ENCODE results near the gene SHISA5.

SHISA5 gene

DNA sequence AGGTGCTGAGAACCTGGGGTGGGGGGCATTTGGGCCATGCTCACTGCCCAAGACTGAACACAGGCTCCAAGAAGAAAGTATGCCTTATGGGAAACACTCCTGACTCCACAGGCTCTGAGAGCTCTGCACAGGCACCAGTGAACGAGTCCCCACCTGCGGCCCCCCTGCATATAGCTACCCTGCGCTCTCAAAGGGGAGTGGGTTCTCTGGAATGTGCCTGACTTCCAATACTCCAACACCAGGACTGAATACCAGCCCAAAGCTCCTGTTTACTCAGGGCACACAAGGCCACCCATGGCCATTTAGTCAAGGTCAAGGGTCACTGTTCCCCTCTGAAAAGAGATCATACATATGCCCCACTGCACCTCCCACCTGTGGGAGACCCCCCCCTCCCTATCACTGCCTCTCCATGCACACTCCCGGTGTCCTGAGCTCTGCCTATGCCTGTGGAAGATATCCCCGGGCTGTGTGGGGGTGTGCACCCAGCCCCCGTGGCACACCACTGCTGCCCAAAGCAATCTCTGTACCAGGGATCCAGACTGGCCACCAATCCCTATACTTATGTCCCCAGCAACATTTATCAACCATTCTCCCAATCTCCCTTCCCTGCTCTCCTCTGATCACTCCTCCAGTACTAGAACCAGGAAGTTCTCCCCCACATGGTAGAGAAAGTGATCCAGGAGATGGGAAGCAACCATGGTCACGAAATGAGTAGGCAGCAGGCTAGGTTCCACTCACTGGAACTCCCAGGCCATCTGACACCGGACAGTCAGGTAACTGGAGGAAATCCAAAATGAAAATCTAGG lies 72.5 kb downstream of the SHISA5 start:
- TF ChIP-seq POLR2A (IDR thresholded peaks at IDR 0.05; ENCODE audit: low read depth, low read length): no peak
- no peak for FAIRE-seq
- no peak for DNase-seq (ENCODE audit: insufficient read length, low spot score)

DNA sequence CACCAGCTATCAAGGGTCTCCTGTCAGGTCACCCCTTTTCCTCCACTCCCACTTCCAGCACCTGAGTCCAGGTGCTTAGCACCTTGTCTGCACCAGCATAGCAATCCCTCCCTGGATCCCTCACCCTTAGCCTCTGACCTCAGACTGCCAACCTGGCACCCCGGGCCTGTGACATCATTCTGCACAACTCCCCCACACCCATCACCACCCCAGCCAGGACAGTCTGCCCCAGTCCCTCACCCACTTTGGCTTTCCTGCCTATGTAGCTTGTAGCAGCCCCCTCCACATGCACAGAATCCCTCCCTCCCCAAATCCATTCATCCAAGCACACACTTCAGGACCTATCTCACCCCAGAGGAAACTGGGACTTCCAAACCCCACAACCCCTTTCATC lies 73.3 kb downstream of the SHISA5 start:
- DNase-seq (ENCODE audit: insufficient read length, low spot score) (no peak), FAIRE-seq (no peak)
- TF ChIP-seq POLR2A (IDR thresholded peaks at IDR 0.05; ENCODE audit: low read depth, low read length): no peak

DNA sequence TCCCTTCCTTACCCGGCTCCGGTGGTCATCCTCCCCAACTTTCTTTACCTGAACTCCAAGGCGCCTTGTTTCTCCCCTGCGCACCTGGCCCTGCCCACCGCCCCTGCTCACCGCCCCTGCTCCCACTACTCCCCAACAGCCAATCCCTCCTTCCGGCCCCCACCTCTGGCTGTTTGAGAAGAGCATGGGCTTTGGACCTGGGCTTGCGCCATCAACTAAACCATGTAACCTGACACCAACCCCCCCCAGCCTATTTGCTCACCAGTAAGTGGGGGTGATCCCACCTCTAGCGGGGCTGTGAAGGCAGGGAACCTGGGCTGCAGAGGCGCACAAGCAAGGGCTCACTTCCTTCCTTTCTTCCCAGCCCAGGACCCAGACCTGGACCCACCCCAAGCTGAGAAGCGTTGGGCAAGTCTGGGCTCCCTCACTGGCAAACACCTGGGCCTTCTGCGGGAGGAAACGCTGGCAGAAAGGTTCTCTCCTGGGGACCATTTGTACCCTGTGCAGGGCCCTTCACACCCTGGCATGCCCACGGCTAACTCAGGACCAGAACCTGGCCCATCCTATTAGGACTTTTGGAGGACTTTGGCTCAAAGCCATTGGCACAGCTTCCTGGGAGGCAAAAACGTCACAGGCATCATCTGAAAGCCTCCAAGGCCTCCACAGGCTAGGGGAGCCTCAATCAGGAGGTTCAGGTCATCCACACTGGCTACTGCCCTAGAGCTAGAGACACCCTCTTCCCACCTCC lies 73.8 kb downstream of the SHISA5 start, which contains the start of gene PLXNB1:
Gene PLXNB1 (minus strand): TSS at position 127 of the 748 bp plus-strand sequence. CDS start 5,475 bp downstream, outside the sequence.
- FAIRE-seq (no peak), DNase-seq (ENCODE audit: insufficient read length, low spot score) (no peak)

DNA sequence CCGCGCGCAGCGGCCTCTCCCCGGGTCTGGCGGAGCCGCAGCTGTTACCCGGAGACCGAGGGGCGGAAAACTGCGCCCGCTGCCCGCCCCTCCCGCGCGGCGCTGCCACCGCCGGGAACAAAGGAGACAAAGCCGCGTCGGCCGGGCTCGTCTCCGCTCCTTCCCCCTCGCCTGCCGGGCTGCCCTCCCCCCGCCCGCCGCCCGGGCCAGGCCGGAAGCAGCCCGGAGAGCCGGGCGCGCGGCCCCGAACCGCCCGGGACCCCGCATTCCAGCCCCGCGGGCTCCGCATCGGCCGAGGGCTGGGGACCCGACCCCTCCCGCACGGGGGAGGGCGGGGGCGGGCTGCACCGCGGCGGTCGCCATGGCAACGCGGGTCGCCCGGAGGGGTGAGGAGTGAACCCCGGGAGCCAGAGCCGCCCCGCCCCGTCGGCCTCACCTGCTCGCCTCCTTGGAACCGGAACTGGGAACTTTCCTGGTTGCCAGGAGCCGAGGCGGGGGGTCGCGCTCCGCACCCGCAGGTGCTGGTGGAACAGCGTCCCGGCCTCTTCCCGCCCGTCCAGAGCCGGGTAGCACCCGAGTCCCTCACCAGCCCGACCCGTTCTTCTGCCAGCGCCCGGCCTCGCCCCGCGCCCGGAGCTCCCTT lies 74.5 kb downstream of the SHISA5 start:
- DNase-seq (ENCODE audit: insufficient read length, low spot score) (peak; percentile 75), FAIRE-seq (no peak)
- no peak for TF ChIP-seq POLR2A (IDR thresholded peaks at IDR 0.05; ENCODE audit: low read depth, low read length)

More for the DNA sequence above, 73.8 kb downstream of the SHISA5 start, which contains the start of gene PLXNB1:
- no peak for TF ChIP-seq POLR2A (IDR thresholded peaks at IDR 0.05; ENCODE audit: low read depth, low read length)

DNA sequence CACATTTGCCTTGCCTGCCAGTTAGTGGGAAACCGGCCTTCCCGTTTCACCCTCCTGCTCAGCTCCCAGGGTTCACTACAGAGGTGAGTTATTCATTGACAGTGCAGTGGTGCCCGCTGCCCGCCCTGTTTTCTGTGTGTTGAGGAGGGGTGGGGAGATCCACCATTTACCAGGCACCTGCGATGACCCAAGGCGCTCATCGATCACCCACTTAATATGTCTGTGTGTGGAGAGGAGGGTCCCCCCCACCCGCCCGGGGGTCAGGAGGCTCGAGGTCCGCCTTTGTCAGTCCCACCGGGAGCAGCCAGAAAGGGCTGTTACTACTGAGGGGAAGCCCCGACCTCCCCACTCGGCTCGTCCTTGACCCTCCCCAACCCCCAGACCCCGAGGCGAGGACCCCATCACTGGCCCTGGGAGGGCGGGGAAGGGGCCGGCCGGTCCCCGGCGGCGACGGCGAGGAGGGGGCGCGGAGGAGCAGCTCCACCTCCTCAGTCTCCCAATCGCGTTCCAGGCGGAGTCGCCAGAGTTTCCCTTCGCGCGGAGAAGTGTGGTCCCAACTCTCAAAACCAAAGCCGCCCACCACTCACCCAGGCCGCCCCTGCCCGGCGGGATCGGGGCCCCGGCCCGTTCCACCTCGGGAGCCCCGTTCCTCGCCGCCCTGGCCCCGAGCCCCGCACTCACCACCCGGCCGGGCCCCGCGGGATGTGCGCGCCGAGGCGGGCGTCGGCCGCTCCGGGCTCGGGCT lies 75.2 kb downstream of the SHISA5 start:
- TF ChIP-seq POLR2A (IDR thresholded peaks at IDR 0.05; ENCODE audit: low read depth, low read length): no peak
- DNase-seq (ENCODE audit: insufficient read length, low spot score) (no peak), FAIRE-seq (no peak)

DNA sequence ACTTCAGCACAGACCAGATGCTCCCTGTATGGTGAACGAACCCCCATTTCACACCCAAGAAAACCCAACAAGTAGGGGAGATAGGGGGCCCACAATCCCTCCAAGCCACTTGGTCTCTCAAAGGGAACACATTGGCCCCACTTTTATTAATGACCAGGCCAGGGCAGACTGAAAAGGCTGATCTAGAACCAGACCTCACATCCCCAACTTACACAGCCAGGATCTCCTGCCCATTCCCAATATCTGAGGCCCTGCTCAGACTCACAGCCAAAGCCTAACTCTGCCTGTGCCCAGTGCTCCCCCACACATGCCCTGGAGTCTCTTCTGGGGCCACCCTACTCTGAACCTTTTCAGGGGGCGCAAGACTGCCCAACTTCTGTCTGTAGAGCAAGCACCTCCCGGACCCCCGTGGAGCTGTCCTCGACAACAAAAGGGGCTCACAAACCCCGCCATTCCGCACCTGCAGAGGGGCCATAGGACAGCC lies 75.8 kb downstream of the SHISA5 start:
- TF ChIP-seq POLR2A (IDR thresholded peaks at IDR 0.05; ENCODE audit: low read depth, low read length): no peak
- FAIRE-seq: no peak
- DNase-seq (ENCODE audit: insufficient read length, low spot score): no peak

DNA sequence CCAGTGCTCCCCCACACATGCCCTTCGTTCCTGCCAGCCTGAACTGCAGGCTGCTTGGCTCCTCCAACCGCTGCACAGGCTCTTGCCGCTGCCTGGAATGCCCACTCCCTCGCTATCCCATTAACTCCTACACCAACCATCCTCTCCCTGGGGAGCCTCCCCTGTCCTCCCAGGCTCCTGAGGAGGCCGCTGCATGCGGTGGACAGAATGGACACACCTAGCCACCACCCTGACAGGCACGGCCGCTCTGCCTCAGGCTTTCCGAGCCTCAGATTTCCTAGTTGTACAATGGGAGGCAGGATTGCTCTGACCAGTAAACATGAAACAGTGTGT lies 76.4 kb downstream of the SHISA5 start:
- FAIRE-seq (no peak), DNase-seq (ENCODE audit: insufficient read length, low spot score) (no peak)
- no peak for TF ChIP-seq POLR2A (IDR thresholded peaks at IDR 0.05; ENCODE audit: low read depth, low read length)

DNA sequence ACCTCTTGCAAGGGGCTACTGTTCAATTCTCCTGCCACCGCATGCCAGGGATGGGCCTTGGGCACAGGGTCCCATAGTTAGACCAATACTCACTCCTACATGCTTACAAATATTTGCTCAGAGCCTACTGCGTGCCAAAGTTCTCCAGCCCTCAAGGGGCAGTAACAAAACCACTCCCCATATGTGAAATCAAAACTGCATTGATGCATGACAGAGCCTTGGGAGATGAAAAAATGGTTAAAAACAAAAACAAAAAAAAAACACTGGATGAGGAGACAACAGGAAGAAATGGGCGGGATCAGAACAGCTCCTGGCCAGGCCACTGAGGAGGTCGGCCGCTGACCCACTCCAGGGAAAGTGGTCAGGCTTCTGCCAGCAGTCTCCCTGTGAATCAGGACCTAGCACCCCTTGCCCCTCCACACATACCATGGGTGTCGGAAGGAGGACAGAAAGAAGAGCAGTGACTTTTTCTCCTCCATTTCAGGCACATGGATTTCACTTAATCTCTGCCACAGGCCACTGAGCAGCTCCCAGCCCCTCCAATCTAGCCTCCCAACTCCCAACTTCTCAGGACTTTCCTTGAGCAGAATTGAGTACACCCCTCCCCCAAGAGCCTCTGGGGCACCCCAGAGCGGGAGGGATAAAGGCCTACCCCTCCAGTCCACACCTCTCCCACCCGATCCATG lies 76.9 kb downstream of the SHISA5 start:
- no peak for DNase-seq (ENCODE audit: insufficient read length, low spot score)
- no peak for FAIRE-seq

DNA sequence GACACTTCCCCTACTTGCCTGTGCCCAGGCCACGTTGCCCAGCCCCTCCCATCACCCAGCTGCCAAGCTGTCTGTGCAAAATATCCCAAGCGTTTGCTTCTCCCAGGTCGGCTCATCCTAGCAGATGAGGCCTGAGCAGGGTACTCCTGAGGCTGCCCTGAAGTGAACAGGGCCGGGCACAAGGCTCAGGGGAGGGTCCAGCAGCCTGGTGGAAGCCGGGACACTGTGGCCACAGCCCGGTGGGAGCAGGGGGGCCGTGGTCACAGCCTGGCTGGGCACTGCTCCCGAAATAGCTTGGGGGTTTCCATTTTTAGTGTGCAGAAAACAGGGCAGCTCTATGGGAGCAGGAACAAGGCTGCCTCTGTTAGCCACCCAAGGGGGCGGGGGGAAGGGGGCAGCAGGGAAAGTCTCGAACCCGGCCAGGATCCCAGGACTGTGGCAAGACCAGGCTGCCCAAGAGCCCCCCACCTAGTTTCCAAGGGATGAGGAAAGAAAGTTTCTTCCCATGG lies 77.5 kb downstream of the SHISA5 start:
- FAIRE-seq (no peak), DNase-seq (ENCODE audit: insufficient read length, low spot score) (no peak)
- TF ChIP-seq POLR2A (IDR thresholded peaks at IDR 0.05; ENCODE audit: low read depth, low read length): no peak

More for the DNA sequence above, 76.9 kb downstream of the SHISA5 start:
- TF ChIP-seq POLR2A (IDR thresholded peaks at IDR 0.05; ENCODE audit: low read depth, low read length): no peak

DNA sequence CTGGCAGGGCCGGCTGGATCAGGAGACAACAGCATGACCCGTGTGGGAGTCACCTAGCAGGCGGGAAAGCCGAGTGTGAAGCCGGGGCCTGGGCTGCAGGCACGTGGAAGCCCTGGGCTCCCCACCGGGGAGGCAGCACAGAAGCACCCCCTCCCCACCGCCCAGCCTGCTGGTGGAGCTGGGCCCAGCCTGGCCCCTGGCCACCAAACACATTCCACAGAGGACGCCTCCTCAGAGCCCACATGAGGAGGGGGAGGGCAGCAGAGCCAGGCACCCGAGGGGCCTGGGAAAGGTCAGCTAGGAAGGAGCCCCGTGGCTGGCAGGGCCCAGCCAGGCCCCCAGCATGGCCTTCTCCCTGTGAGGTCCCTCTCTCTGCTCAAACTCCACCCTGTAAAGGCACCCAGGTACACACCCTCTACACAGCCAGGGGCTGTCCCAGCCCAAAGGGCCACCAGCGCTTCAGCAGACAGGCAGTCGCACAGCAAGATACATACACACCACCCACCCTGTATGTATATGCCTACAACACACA lies 78.6 kb downstream of the SHISA5 start:
- FAIRE-seq (no peak), DNase-seq (ENCODE audit: insufficient read length, low spot score) (no peak)
- TF ChIP-seq POLR2A (IDR thresholded peaks at IDR 0.05; ENCODE audit: low read depth, low read length): no peak

DNA sequence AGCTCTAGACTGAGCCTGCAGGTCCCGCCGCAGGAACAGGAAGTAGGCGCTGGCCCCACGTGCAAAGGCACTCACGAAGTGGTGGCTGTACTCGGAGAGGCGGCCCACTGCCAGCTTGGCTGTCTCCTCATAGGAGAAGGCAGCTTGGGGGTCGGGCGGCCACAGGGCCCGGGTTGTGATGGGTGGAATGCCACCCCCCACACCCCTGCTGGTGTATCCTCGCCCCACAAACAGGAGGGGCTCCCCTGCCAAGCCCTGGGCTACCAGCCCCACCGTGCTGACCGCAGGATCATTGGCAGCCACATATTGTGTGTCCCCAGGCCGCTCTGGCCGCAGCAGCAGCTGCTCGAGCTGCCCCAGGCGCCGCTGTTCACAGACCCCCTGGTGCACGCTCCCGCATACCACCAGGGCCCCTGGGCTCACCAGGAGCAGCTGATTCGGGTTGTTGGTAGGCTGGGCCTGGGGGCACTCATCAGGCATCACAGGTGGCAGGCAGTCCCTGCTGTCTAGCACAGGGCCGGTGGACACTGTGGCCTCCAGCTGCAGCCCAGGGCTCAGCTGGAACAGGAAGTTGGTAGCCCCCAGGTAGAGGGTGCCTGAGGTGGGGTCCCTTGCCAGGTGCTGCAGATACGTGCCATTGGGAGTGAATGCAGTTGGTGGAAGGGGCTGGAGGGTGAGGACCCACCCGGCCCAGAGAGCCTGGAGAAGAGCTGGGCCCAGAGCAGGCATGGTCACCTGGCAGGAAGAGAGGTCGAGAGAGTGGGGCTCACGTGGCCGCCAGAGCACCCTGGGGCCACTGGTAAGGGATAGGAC lies 79.9 kb downstream of the SHISA5 start:
- no peak for DNase-seq (ENCODE audit: insufficient read length, low spot score)
- TF ChIP-seq POLR2A (IDR thresholded peaks at IDR 0.05; ENCODE audit: low read depth, low read length): no peak
- FAIRE-seq: no peak
